Adipocyte (in vitro differentiated cells): ENCODE measurements around the gene MYO1E.
"Not testable (repeated sequence)": the region's sequence is repeated elsewhere in the genome, so short reads cannot be mapped to it uniquely, and the experiment has no call there.

ENCODE experiments used
- DNase-seq: peaks from one replicate; pipeline ENCODE4 v3.0.0-alpha.2; 2015; ENCODE audit warnings: low read depth
- H3K27me3 ChIP-seq: replicated peaks from 2 replicates; pipeline ENCODE4 v1.7.0; 2013; ENCODE audit warnings: mild to moderate bottlenecking, low read length, moderate library complexity; ENCODE audit not compliant: control insufficient read depth, insufficient read depth
- H3K36me3 ChIP-seq: 2 replicates; pipeline ENCODE4 v1.7.0; 2013; ENCODE audit warnings: low read length, mild to moderate bottlenecking, moderate library complexity; ENCODE audit not compliant: control insufficient read depth, insufficient read depth, severe bottlenecking
- H3K4me1 ChIP-seq: 2 replicates; pipeline ENCODE4 v1.7.0; 2013; ENCODE audit warnings: mild to moderate bottlenecking, low read length, moderate library complexity; ENCODE audit not compliant: control insufficient read depth, insufficient read depth
- H3K4me3 ChIP-seq: 2 replicates; pipeline ENCODE4 v1.7.0; 2013; ENCODE audit warnings: mild to moderate bottlenecking, low read length, moderate library complexity
- H3K9ac ChIP-seq: 2 replicates; pipeline ENCODE4 v1.7.0; 2013; ENCODE audit warnings: mild to moderate bottlenecking, low read length, moderate library complexity
- H3K9me3 ChIP-seq: 2 replicates; pipeline ENCODE4 v1.7.0; 2013; ENCODE audit warnings: mild to moderate bottlenecking, low read length, moderate library complexity; ENCODE audit not compliant: control insufficient read depth

MYO1E gene

GRCh38 chr15:59346951-59347350, 25.7 kb downstream of the MYO1E start:
- DNase-seq: no peak
- Histone ChIP-seq H3K4me3 (no peak overlapping the region), H3K36me3 (no peaks in the 10 kb centered on the region), H3K9ac (no peak overlapping the region), H3K27me3 (no peaks in the 10 kb centered on the region), H3K9me3 (no peaks in the 10 kb centered on the region), H3K4me1 (peaks cover 28% of the 10 kb centered on the region)

- no peaks in the 10 kb centered on the region for H3K27me3 ChIP-seq
- H3K9me3 ChIP-seq: no peaks in the 10 kb centered on the region
- H3K4me3 ChIP-seq: no peak overlapping the region
- peaks cover 21% of the 10 kb centered on the region for H3K4me1 ChIP-seq
- no peak overlapping the region for H3K9ac ChIP-seq
- H3K36me3 ChIP-seq: no peaks in the 10 kb centered on the region
- no peak for DNase-seq
Observed at GRCh38 chr15:59345326-59345725, 27.3 kb downstream of the MYO1E start.

GRCh38 chr15:59344311-59344710, 28.4 kb downstream of the MYO1E start:
- H3K9ac ChIP-seq: no peak overlapping the region

GRCh38 chr15:59340325-59340724, 32.3 kb downstream of the MYO1E start:
- no peak overlapping the region for H3K9ac ChIP-seq
- H3K4me3 ChIP-seq: no peak overlapping the region
- peaks cover 23% of the 10 kb centered on the region for H3K4me1 ChIP-seq
- H3K9me3 ChIP-seq: no peaks in the 10 kb centered on the region
- no peaks in the 10 kb centered on the region for H3K36me3 ChIP-seq
- DNase-seq: no peak
- no peaks in the 10 kb centered on the region for H3K27me3 ChIP-seq

More at GRCh38 chr15:59344311-59344710, 28.4 kb downstream of the MYO1E start:
- Histone ChIP-seq H3K4me1 (peaks cover 19% of the 10 kb centered on the region), H3K4me3 (no peak overlapping the region), H3K9me3 (no peaks in the 10 kb centered on the region), H3K36me3 (no peaks in the 10 kb centered on the region), H3K27me3 (no peaks in the 10 kb centered on the region)
- no peak for DNase-seq

- Histone ChIP-seq H3K9me3 (no peaks in the 10 kb centered on the region), H3K4me3 (no peak overlapping the region), H3K9ac (no peak overlapping the region), H3K27me3 (no peaks in the 10 kb centered on the region), H3K36me3 (no peaks in the 10 kb centered on the region), H3K4me1 (peaks cover 18% of the 10 kb centered on the region)
- peak; percentile 7 for DNase-seq
Observed at GRCh38 chr15:59339252-59339672, 33.4 kb downstream of the MYO1E start.

- Histone ChIP-seq H3K27me3 (no peaks in the 10 kb centered on the region), H3K9me3 (no peaks in the 10 kb centered on the region)
- no peak for DNase-seq
Observed at GRCh38 chr15:59338414-59338813, 34.3 kb downstream of the MYO1E start.

DNA sequence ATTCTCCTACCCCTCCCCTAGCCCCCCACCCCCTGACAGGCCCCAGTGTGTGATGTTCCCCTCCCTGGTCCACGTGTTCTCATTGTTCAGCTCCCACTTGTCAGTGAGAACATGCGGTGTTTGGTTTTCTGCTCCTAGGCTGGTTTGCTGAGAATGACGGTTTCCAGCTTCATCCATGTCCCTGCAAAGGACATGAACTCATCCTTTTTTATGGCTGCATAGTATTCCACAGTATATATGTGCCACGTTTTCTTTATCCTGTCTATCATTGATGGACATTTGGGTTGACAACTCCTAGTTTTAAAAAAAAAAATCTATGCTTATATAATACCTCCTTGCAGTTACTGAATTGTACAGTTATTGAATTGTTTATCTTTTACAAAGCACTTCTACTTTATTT, 35.9 kb downstream of the MYO1E start:
- H3K9ac ChIP-seq, H3K27me3 ChIP-seq, H3K36me3 ChIP-seq: not testable (repeated sequence)

More at GRCh38 chr15:59338414-59338813, 34.3 kb downstream of the MYO1E start:
- Histone ChIP-seq H3K36me3 (no peaks in the 10 kb centered on the region), H3K4me3 (no peak overlapping the region), H3K9ac (no peak overlapping the region), H3K4me1 (peaks cover 18% of the 10 kb centered on the region)

DNA sequence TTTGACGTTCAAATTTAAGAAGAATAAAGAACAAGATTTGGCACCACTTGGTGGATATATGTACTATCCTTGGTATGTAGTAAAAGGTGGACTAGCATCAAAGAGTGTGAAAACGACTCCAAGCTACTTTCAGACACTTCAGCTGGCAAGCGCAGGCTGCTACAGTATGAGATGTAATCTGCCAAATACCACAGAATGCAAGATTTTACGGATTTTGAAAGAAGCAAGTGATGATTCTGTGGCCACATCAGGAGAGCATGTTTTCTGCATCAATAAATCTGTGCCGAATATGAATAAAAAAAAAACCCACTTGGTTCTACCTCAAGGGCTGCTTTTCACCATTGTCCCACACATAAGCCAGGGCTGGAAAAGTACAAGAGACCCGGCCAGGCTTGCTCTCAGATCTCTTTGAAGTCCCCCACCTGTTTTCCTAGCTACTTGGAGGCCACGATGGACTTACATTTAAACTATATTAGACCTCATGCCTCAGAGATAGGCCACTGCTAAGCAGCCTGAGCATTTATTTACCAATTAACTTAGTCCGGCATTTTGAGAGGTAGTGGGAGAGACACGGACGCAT, 37.4 kb downstream of the MYO1E start:
- Histone ChIP-seq H3K4me3 (no peak overlapping the region), H3K4me1 (peaks cover 42% of the 10 kb centered on the region), H3K9ac (no peak overlapping the region), H3K9me3 (no peaks in the 10 kb centered on the region), H3K36me3 (no peaks in the 10 kb centered on the region), H3K27me3 (no peaks in the 10 kb centered on the region)
- no peak for DNase-seq

More for the DNA sequence above, 35.9 kb downstream of the MYO1E start:
- not testable (repeated sequence) for DNase-seq, H3K9me3 ChIP-seq, H3K4me3 ChIP-seq
- H3K4me1 ChIP-seq: peaks cover 28% of the 10 kb centered on the region

GRCh38 chr15:59334076-59334415, 38.6 kb downstream of the MYO1E start:
- Histone ChIP-seq H3K27me3 (no peaks in the 10 kb centered on the region), H3K4me3 (no peak overlapping the region), H3K9me3 (no peaks in the 10 kb centered on the region), H3K4me1 (peaks cover 45% of the 10 kb centered on the region), H3K9ac (no peak overlapping the region), H3K36me3 (no peaks in the 10 kb centered on the region)
- DNase-seq: no peak

- H3K9ac ChIP-seq: no peak overlapping the region
- no peaks in the 10 kb centered on the region for H3K36me3 ChIP-seq
- H3K9me3 ChIP-seq: no peaks in the 10 kb centered on the region
- peaks cover 45% of the 10 kb centered on the region for H3K4me1 ChIP-seq
- no peaks in the 10 kb centered on the region for H3K27me3 ChIP-seq
- no peak overlapping the region for H3K4me3 ChIP-seq
- DNase-seq: no peak
Observed at GRCh38 chr15:59333401-59334075, 39.1 kb downstream of the MYO1E start.

DNA sequence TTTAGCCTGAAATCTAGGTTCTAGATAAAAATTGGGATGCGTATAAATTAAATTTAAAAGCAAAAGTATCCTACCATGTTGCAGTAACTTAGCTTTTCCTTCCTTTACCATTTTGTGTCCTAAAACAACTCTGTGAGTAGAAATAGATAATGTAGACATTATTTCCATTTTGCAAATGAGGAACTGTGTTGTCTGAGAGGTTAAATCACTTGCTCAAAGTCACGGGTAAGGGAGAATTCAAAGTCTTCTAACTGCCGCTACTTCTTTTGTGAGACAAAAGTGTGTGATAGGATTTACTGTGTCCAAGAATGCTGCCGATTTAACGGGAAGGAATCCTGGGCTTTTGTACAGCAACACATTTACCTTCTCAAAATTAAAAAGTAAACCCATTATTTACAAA, 40.7 kb downstream of the MYO1E start:
- Histone ChIP-seq H3K4me1 (peaks cover 51% of the 10 kb centered on the region), H3K36me3 (no peaks in the 10 kb centered on the region), H3K9me3 (no peaks in the 10 kb centered on the region), H3K4me3 (no peak overlapping the region), H3K27me3 (no peaks in the 10 kb centered on the region), H3K9ac (no peak overlapping the region)
- no peak for DNase-seq

DNA sequence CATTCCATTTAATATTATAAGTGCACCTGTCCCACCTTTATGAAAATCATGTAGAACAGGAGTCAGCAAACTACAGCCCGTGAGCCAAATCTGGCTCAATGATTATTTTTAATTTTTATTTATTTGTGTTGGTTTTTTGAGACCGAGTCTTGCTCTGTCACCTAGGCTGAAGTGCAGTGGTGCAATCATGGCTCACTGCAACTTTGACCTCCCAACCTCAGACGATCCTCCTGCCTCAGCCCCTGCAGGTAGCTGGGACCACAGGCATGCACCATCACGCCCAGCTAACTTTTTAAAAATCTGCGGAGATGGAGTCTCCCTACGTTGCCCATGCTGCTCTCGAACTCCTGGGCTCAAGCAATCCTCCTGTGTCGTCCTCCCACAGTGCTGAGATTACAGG, 42.0 kb downstream of the MYO1E start:
- peaks cover 51% of the 10 kb centered on the region for H3K4me1 ChIP-seq
- H3K36me3 ChIP-seq: no peaks in the 10 kb centered on the region
- peak overlapping the region; percentile 69 for H3K9ac ChIP-seq
- no peak for DNase-seq
- no peak overlapping the region for H3K4me3 ChIP-seq
- no peaks in the 10 kb centered on the region for H3K27me3 ChIP-seq
- H3K9me3 ChIP-seq: no peaks in the 10 kb centered on the region
